Lung (tissue), 12 donors: ENCODE results near the gene STMN1. TPM values are rescaled to one million over a fixed set of nuclear protein-coding genes. Genes with fewer than 3 reads are reported as not detected.

Experiments
- ATAC-seq: fragments of 200-7000 bp; cut with Tn5 transposase; one replicate; pipeline ENCODE4 v1.9.1; 2020; ENCODE audit warnings: moderate number of reproducible peaks; ENCODE audit not compliant: insufficient read depth, low FRiP score
- DNase-seq, 3 donors: peaks; one replicate each; pipeline ENCODE4 v3.0.0-alpha.2; 2013 to 2017
- H3K27ac ChIP-seq, 2 donors: one replicate each; pipeline ENCODE4 v1.5.1; 2013; ENCODE audit warnings: mild to moderate bottlenecking in 2 of 2, moderate library complexity in 2 of 2, control low read depth in 1 of 2, inconsistent platforms in 1 of 2, low read depth in 1 of 2, low read length in 1 of 2
- H3K27me3 ChIP-seq, 3 donors: one replicate each; pipeline ENCODE4 v1.5.1; 2013; ENCODE audit warnings: low read length in 2 of 3; ENCODE audit not compliant: control insufficient read depth in 3 of 3, insufficient read depth in 3 of 3
- H3K36me3 ChIP-seq, 4 donors: one replicate each; pipeline ENCODE4 v1.5.1; 2013; ENCODE audit warnings: low read length in 4 of 4, mild to moderate bottlenecking in 1 of 4, moderate library complexity in 1 of 4; ENCODE audit not compliant: control insufficient read depth in 4 of 4, insufficient read depth in 4 of 4
- H3K4me1 ChIP-seq, 5 donors: one replicate each; pipeline ENCODE4 v1.5.1; 2013; ENCODE audit warnings: low read length in 5 of 5, mild to moderate bottlenecking in 2 of 5, moderate library complexity in 1 of 5; ENCODE audit not compliant: control insufficient read depth in 5 of 5, insufficient read depth in 5 of 5
- H3K4me3 ChIP-seq: one replicate; pipeline ENCODE4 v1.5.1; 2013; ENCODE audit warnings: mild to moderate bottlenecking, control low read depth, moderate library complexity
- H3K9ac ChIP-seq, 2 donors: one replicate each; pipeline ENCODE4 v1.5.1; 2013; ENCODE audit warnings: low read length in 2 of 2, control low read depth in 1 of 2; ENCODE audit not compliant: insufficient read depth in 1 of 2
- H3K9me3 ChIP-seq, 4 donors: one replicate each; pipeline ENCODE4 v1.5.1; 2013; ENCODE audit warnings: low read length in 3 of 4, mild to moderate bottlenecking in 1 of 4, moderate library complexity in 1 of 4; ENCODE audit not compliant: control insufficient read depth in 4 of 4, insufficient read depth in 3 of 4
- CTCF ChIP-seq: IDR thresholded peaks from 2 replicates; pipeline ENCODE4 v1.5.1; 2012; ENCODE audit warnings: mild to moderate bottlenecking; ENCODE audit errors: control extremely low read depth, extremely low read depth
- WGBS, 2 donors: extraction: QIAGEN DNeasy Blood & Tissue Kit; methylation state at CpG; one replicate each; pipeline ENCODE4 v1.1.7; 2013; 5-methylcytosine and 5-hydroxymethylcytosine counted together
- polyA plus RNA-seq, 2 donors: library from polyadenylated mRNA; stranded (reverse); fragments of 200-250 nt; gene quantifications; one replicate each; pipeline ENCODE4 v1.2.1, GENCODE V29; 2013
- total RNA-seq, 2 donors: library from RNA; depleted of rRNA in 1 of 2; stranded (reverse); fragments of >200 nt in 1 of 2; gene quantifications; one replicate each; pipeline ENCODE4 v1.2.1, GENCODE V29; 2014 to 2021
- donor health status: control.
- donor health status: control.
- donor health status: Bipolar disorder and iron deficiency.
- donor health status: healthy.
- donor health status: DM: yes; HTN: yes; CAD: no.

STMN1 gene
- total and polyA plus RNA-seq, 4 donors = 18.5 to 118 (median 51.3) TPM

DNA sequence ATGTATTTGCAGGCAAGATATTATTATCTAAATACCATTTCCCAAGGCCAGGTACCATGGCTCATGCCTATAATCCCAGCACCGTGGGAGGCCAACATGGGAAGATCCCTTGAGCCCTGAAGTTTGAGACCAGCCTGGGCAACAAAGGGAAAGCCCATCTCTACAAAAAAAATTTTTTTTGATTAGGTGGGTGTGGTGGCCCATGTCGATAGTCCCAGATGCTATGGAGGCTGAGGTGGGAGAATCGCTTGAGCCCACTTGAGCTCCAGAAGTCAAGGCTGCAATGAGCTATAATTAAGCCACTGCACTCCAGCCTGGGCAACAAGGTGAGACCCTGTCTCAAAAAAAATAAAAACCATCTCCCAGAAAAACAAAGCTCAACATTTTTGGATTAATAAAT lies 2.2 kb downstream of the STMN1 start:
- Histone ChIP-seq H3K27me3 (no peaks in the 10 kb centered on the region), H3K4me3 (no peak overlapping the region), H3K4me1 (peaks cover 0 to 31% (median 5%) of the 10 kb centered on the region in 5 donors), H3K9me3 (no peaks in the 10 kb centered on the region), H3K27ac (no peak overlapping the region), H3K36me3 (peaks cover 0 to 28% (median 14%) of the 10 kb centered on the region in 4 donors), H3K9ac (peak overlapping the region in 1 of 2 donors; percentile 72)
- DNase-seq (no peak), ATAC-seq (no peak)
- TF ChIP-seq CTCF = no peak
- 65 to 72% methylated on average over 3 of the region's 3 CpGs for WGBS, 2 donors

- 91 to 92% methylated on average over 3 of the region's 3 CpGs for WGBS, 2 donors
- no peak for ATAC-seq
- no peak for DNase-seq
- no peaks in the 10 kb centered on the region for H3K27me3 ChIP-seq
- no peak overlapping the region for H3K4me3 ChIP-seq
- no peaks in the 10 kb centered on the region for H3K9me3 ChIP-seq
- no peak overlapping the region for H3K9ac ChIP-seq
- H3K4me1 ChIP-seq = peaks cover 0 to 31% (median 5%) of the 10 kb centered on the region in 5 donors
- H3K27ac ChIP-seq = no peak overlapping the region
- peaks cover 0 to 37% (median 19%) of the 10 kb centered on the region in 4 donors for H3K36me3 ChIP-seq
- no peak for TF ChIP-seq CTCF
These were observed 3.8 kb downstream of the STMN1 start for GRCh38 chr1:25902462-25902861.

GRCh38 chr1:25900219-25900618 lies 6.0 kb downstream of the STMN1 start:
- H3K36me3 ChIP-seq = peaks cover 0 to 39% (median 20%) of the 10 kb centered on the region in 4 donors
- DNase-seq (no peak), ATAC-seq (no peak)
- H3K4me3 ChIP-seq = no peak overlapping the region
- H3K27ac ChIP-seq = no peak overlapping the region
- H3K27me3 ChIP-seq = no peaks in the 10 kb centered on the region
- H3K4me1 ChIP-seq = peaks cover 0 to 34% (median 5%) of the 10 kb centered on the region in 5 donors
- H3K9ac ChIP-seq = no peak overlapping the region
- no peaks in the 10 kb centered on the region for H3K9me3 ChIP-seq
- no peak for TF ChIP-seq CTCF
- 86 to 90% methylated on average over 5 of the region's 5 CpGs for WGBS, 2 donors

DNA sequence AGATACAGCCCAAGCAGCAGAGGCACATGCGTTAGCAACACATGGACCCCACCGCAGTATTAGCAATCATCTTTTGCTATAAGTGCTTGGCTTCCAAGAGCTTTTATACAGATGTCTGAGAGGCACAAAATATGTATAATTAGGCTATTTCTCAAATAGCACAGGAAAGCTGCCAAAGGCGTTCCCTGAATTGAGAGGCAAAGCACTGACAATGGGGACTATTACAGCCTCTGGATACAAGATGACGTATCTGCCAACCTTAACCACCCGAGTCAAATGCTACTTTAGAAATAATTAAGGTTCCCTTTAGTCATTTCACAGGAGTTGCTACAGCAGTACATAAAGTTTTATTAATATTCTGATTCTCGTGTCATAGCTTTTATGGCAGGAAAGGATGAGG lies 6.4 kb downstream of the STMN1 start:
- no peak for TF ChIP-seq CTCF
- 76 to 87% methylated on average over 6 of the region's 6 CpGs for WGBS, 2 donors
- no peaks in the 10 kb centered on the region for H3K27me3 ChIP-seq
- DNase-seq = no peak
- no peak overlapping the region for H3K4me3 ChIP-seq
- H3K4me1 ChIP-seq = peaks cover 0 to 33% (median 5%) of the 10 kb centered on the region in 5 donors
- no peak overlapping the region for H3K9ac ChIP-seq
- ATAC-seq = no peak
- no peaks in the 10 kb centered on the region for H3K9me3 ChIP-seq
- H3K36me3 ChIP-seq = peaks cover 0 to 39% (median 20%) of the 10 kb centered on the region in 4 donors
- H3K27ac ChIP-seq = no peak overlapping the region
